Renal pelvis (tissue), 4 donors: ENCODE data around the gene PPP1R9B. TPM values are rescaled to one million over a fixed set of nuclear protein-coding genes. Genes with fewer than 3 reads are reported as not detected.

Source experiments
- DNase-seq: peaks from one replicate; pipeline ENCODE4 v3.0.0-alpha.2; 2013
- polyA plus RNA-seq, 3 donors: library from polyadenylated mRNA; unstranded; fragments of 120-200 nt; gene quantifications; one replicate each; pipeline ENCODE4 v1.2.1, GENCODE V29; 2013; ENCODE audit not compliant: insufficient read length in 3 of 3

The PPP1R9B gene
- polyA plus RNA-seq, 3 donors, result 47.5 to 56.9 (median 49.6) TPM

GRCh38 chr17:50128441-50129352, 21.8 kb downstream of the PPP1R9B start:
- DNase-seq, result no peak

GRCh38 chr17:50127697-50128361, 22.6 kb downstream of the PPP1R9B start:
- no peak for DNase-seq

DNA sequence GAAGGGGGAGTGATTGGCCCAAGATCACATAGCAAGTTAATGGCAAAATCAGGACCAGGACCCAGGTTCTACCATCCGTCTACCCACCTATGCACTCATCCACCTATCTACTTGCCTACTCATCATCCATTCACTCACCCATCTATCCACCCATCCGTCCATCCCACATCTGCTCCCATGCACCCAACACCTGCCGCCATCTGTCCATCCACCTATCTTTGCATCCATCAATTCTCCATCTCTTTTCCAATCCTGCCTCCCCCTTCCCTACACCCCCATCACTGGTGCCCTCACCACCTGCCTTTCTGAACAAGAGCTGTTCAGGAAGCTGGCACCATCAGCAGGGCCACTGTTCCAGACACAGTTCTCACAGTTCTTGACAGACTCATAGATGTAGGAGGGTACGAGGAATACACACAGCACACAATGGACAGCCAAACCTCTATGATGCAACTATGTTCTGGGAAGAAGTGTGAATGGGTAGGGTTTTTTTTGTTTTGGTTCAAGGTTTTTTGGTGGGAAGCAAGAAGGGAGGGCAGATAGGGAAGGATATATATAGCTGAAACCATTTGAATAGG, 25.0 kb downstream of the PPP1R9B start:
- no peak for DNase-seq

GRCh38 chr17:50123649-50124349, 26.7 kb downstream of the PPP1R9B start:
- DNase-seq, result no peak

GRCh38 chr17:50122945-50123344, 27.5 kb downstream of the PPP1R9B start:
- DNase-seq, result no peak

DNA sequence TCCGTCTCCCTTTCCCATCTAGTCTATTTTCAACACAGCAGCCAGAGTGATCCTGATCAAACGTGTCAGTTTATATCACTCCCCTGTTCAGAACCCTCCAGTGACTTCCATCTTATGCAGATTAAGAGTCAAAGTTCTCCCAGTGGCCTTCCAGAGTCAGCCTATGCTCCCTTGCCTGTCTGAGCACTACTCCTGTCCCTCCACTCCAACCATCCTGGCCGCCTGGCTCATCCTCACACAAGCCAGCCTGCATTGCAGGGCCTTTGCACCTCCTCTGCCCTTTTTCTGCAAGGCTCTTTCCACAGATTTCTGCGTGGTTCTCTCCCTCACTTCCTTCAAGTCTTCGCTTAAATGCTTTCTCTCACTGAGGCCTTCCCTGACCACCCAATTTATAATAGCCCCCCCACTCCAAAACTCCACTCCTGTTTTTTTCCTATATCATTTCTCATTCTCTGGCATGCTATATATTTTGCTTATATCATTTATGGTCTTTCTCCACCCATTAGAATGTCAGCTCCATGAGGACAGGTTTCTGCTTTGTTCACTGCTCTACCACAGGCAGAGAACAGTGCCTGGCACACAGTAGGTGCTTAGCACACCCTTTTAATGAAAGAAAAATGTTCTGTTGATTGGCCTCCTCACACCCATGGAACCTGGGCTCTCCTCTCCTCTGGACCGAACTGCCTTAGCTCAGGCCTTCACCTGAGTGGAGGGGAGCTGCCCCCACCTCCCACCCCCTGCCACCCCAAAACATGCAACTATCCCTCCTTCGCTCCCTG, 29.8 kb downstream of the PPP1R9B start:
- DNase-seq, result no peak

GRCh38 chr17:50118828-50119218, 31.7 kb downstream of the PPP1R9B start:
- no peak for DNase-seq

DNA sequence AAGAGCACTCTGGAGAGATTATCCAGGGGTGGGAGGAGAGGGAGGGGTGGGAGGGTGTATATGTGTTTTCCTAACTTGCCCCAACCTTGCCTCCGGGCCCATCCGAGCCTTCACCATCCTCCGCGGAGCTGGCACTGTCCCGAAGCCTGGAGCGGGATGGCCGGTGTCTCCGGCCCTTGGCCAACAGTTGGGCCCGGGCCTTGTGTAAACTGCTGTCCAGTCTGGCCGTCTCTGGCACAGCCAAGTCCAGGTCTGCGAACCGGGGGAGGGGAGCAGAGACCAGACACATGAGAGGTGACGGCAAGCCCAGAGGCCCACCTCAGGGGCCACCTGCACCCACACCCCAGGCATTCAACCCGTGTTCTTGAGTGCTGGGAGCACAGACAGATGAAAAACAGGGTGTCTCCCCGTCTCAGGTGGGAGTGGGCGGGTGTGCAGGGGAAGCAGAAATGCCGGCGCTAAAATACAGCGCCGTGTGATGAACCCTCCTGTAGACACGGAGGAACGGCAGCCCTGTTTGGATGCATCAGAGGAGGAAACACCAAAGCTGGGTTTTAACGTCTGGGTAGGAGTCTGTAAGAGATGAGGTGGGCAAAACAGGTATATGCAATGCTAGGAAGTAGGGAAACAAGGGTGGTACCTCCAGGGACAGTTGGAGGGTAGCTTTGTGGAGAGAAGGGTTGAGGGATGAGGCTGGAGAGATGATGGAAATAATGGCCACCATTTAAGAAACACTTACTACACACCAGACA, 32.2 kb downstream of the PPP1R9B start:
- no peak for DNase-seq

DNA sequence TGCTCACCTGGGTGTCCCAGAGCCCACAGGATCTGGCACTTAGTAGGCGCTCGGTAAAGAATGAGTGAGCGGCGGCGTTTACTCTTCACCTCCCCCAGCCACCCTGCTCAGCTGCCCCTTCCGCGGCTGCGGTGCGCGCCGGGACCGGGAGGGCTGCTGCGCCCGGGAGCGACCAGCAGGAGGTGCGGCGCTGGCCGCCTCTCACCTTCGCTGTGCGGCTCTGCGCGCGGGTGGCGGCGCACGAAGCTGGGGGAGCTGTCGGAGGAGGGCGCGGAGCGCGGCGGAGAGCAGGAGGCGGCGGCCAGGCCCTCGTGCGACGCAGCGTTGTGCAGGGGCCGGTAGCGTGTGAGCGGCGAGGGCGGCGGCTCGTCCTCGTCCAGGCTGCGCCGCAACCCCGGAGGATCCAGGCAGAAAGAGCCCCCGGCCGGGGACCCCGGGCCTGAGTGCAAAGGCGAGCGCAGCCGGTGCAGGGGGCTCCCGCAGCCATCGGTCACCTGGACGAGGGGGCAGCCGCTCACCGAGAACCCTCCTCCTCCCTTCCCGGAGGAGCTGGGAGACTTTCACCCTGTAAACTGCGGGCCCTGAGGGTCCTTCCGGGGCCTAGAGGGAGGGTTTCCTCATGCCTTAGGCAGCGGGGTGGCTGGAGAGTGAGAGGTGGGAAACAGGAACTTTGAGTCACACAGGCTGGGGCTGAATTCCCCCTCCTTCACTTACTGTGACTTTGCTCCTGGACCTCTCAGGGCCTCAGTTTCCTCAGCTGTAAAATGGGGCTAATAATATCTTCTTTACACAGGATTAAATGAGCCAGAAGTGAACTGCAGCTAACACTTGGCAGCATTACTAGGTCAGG, 33.0 kb downstream of the PPP1R9B start:
- DNase-seq, result peak; percentile 72

DNA sequence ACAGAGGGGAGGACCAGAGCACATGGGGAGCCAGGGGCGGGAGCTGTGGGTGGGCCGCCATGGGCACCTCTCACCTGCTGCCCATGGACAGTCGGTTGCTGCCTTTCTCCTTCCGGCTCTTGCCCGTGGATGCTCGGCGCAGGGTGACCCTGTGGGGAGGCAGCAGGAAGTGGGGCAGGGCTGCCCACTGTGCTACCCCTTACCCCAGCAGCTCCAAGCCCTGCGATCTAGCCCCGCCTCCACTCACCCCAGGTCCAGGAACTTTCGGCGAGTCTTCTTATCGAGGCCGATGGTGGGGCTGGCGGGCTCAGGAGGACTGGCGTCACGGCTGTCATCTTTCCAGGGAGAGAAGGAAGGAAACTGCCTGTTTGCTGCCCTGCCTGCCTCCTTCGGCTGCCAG, 34.7 kb downstream of the PPP1R9B start:
- no peak for DNase-seq

GRCh38 chr17:50114849-50115357, 35.6 kb downstream of the PPP1R9B start:
- DNase-seq, result no peak

DNA sequence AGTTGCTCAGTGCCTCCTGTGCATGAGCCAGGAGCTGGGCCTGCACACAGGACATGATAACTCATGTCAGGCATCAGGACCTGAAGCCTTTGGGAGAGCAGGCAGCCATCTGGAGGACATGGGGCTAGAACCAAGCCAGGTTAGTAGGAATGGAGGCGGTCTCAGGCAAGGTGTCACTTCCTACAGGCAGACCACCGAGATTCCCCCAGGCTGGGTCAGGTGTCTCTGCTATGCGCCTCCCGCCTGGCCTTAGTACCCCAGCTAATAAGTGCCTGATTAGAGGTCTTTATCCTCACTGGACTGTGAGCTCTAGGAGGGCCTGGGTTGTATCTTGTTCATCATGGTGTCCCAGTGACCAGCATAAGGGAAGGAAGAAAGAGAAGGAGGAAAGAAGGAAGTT, 36.1 kb downstream of the PPP1R9B start:
- no peak for DNase-seq

DNA sequence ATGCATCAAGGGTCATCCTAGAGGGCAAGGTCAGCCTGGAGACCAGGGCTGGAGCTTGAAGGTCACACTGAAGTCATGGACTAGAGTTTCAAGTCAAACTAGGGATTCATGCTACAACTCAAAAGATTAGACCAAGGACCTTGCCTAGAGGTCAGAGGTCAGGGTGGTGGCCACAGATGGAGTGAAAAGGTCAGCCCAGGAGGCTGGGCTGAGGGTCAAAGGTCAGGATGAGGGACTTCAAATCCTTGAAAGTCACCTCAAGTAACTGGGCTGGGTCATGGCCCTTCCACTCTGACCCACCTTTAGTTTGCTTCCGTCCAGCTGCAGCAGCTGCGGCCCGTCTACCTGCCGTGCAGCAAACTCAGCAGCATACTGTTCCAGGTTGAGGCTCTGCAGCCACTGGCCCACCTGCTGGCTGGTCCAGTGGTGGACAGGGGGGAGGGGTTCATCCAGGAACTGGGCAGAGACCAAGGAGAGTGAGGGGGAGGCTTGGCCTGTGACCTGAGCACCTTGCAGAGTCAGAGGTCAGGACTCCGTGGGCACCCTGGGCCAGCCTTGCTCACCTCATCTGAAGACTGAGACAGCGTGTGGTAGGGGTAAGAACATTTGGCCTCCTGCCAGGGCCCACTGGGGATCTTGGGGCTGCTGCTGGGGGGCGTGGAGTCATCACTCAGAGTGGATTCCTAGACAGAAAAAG, 36.7 kb downstream of the PPP1R9B start:
- no peak for DNase-seq

- no peak for DNase-seq
Measured at GRCh38 chr17:50112694-50113093, 37.8 kb downstream of the PPP1R9B start.

DNA sequence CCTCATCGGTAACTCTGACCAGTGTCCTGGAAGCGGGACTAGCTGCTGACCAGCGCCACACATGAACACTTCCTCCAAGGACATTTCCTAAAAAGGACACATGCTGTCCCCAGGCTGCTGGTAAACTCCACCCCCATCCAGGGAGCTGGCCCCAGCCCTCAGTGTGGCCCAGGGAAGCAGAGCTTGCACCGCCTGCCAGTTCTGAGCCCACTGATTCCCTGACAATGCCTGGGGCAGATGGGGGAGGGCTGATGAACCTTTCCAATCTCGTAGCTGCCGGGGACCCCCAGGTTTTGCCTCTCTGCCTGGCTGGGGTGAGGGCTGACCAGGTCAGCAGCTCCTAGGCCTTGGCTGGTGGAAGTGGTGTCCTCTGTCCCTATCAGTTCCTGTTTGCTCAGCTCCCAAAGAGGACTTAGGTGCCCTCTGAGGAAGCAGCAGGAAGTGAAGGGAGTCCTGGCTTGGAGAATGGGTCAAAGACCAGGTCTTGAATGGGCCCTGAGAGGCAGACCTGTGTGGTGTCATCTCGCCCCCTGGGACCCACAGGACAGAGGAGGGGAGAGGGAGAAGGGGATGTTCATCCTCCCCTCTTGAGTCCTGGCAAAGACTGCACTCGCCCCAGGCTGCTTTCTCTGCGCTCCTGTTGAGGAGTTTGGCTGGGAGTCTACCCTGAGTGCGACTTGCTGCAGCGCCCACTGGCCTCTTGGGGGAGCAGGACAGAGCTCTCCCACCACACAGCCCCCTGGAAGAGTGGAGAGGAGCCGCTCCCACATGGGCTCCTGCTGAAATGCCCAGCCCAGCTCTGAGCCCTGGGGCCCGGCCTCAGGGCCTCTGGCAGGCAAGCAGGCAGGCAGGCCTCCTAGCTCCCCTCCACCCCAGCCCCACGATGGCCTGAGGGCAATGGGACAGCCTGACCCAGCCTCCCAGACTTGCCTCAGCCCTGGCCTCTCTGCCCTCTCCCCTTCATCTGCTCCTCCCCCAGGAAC, 38.5 kb downstream of the PPP1R9B start:
- no peak for DNase-seq

- no peak for DNase-seq
Measured at GRCh38 chr17:50110591-50111349, 39.7 kb downstream of the PPP1R9B start.

GRCh38 chr17:50109785-50110184, 40.7 kb downstream of the PPP1R9B start:
- no peak for DNase-seq
